Caco-2 (cell line): ENCODE measurements around the gene PMEPA1. TPM values are rescaled to one million over a fixed set of nuclear protein-coding genes. Genes with fewer than 3 reads are reported as not detected.

Experiments
- BruUV-seq: library from RNA; stranded (reverse); fragments of 400-500 nt; replicated peaks from 2 replicates; lab custom pipeline; 2021; lab: Mats Ljungman, UMichigan
- CTCF ChIA-PET: fragments of 300-600 bp; sonication (Branson Sonifier 250); formaldehyde crosslinking; loops from one replicate; lab custom pipeline; 2022; ENCODE audit warnings: antibody characterized with exemption; lab: Charles Lee
- POLR2A ChIA-PET: fragments of 300-600 bp; sonication (Branson Sonifier 250); formaldehyde crosslinking; loops from one replicate; lab custom pipeline; 2022; ENCODE audit warnings: antibody characterized with exemption; lab: Charles Lee
- DNase-seq, 2 experiments: peaks; one replicate each; pipeline versions ENCODE4 v3.0.0 to v3.0.0-alpha.2; 2020 to 2022
- H3K27me3 ChIP-seq: replicated peaks from 2 replicates; pipeline ENCODE4 v1.6.0; 2011; ENCODE audit warnings: low read length; ENCODE audit not compliant: control insufficient read depth, insufficient read depth
- H3K36me3 ChIP-seq: 2 replicates; pipeline ENCODE4 v1.5.1; 2011; ENCODE audit warnings: low read length; ENCODE audit not compliant: control insufficient read depth, insufficient read depth
- H3K4me1 ChIP-seq: fragments of 250-450 bp; sonication (Bioruptor Pico); 2 replicates; pipeline ENCODE4 v1.5.1; 2020; ENCODE audit warnings: mild to moderate bottlenecking
- H3K4me3 ChIP-seq: 2 replicates; pipeline ENCODE4 v1.5.1; 2011; ENCODE audit warnings: low read depth, mild to moderate bottlenecking, control low read depth, low read length
- H3K9me3 ChIP-seq: fragments of 250-450 bp; sonication (Bioruptor Pico); 2 replicates; pipeline ENCODE4 v1.5.1; 2020; ENCODE audit warnings: mild to moderate bottlenecking, moderate library complexity
- H3K27ac Mint-ChIP-seq: one replicate; pipeline ENCODE4 v1.8.0; 2022; ENCODE audit warnings: mixed read lengths; ENCODE audit not compliant: unreplicated experiment
- H3K27me3 Mint-ChIP-seq: one replicate; pipeline ENCODE4 v1.8.0; 2022; ENCODE audit warnings: mixed read lengths; ENCODE audit not compliant: insufficient read depth, unreplicated experiment
- H3K36me3 Mint-ChIP-seq: one replicate; pipeline ENCODE4 v1.8.0; 2022; ENCODE audit warnings: mild to moderate bottlenecking, mixed read lengths; ENCODE audit not compliant: insufficient read depth, unreplicated experiment
- H3K4me1 Mint-ChIP-seq: one replicate; pipeline ENCODE4 v1.8.0; 2022; ENCODE audit warnings: low read depth, mixed read lengths; ENCODE audit not compliant: unreplicated experiment
- H3K4me3 Mint-ChIP-seq: one replicate; pipeline ENCODE4 v1.8.0; 2022; ENCODE audit warnings: mild to moderate bottlenecking, moderate library complexity, mixed read lengths; ENCODE audit not compliant: unreplicated experiment
- H3K9me3 Mint-ChIP-seq: one replicate; pipeline ENCODE4 v1.8.0; 2022; ENCODE audit warnings: mixed read lengths; ENCODE audit not compliant: unreplicated experiment
- intact Hi-C: fragments of 100-400 bp; cut with micrococcal nuclease; formaldehyde crosslinking; loops from one replicate; pipeline ENCODE4 v1.10.0; 2022; ENCODE audit not compliant: unreplicated experiment
- total RNA-seq: library from RNA; stranded (reverse); gene quantifications from 2 replicates; pipeline ENCODE4 v1.2.3, GENCODE V29; 2022
- TF ChIP-seq, protein P1 (sequence below), 2 experiments: fragments of 200-600 bp in 1 of 2; IDR thresholded peaks; 1 replicate in 1 of 2; 2 replicates in 1 of 2; pipeline versions ENCODE4 v1.5.1 to v1.8.0; 2011 to 2022; ENCODE audit warnings: antibody characterized with exemption in 1 of 2, control low read depth in 1 of 2, inconsistent platforms in 1 of 2, low read depth in 1 of 2, low read length in 1 of 2, mild to moderate bottlenecking in 1 of 2, moderate library complexity in 1 of 2; ENCODE audit not compliant: insufficient read depth in 1 of 2, severe bottlenecking in 1 of 2, unreplicated experiment in 1 of 2

PMEPA1 gene
- total RNA-seq, 1 experiment from 2014 or later, result 3.3 TPM

DNA sequence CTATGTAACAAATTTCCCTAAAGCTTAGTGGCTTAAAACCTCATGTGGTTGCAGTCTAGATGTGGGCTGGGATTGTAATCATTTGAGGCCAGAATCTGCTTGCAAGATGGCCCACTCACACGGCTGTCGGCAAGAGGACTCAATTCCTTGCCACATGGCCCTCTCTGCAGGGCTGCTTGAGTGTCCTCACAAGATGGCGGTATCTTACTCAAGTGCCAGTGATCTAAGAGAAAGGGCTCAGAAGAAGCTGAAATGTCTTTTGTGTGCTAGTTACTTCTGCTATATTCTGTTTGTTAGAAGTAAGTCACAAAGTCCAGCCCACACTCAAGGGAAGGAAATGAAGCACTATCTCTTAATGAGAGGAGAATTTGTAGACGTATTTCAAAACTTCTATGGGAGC is 47.1 kb upstream of the PMEPA1 start:
- CTCF ChIA-PET, result no interaction called here
- TF ChIP-seq, protein P1, sequence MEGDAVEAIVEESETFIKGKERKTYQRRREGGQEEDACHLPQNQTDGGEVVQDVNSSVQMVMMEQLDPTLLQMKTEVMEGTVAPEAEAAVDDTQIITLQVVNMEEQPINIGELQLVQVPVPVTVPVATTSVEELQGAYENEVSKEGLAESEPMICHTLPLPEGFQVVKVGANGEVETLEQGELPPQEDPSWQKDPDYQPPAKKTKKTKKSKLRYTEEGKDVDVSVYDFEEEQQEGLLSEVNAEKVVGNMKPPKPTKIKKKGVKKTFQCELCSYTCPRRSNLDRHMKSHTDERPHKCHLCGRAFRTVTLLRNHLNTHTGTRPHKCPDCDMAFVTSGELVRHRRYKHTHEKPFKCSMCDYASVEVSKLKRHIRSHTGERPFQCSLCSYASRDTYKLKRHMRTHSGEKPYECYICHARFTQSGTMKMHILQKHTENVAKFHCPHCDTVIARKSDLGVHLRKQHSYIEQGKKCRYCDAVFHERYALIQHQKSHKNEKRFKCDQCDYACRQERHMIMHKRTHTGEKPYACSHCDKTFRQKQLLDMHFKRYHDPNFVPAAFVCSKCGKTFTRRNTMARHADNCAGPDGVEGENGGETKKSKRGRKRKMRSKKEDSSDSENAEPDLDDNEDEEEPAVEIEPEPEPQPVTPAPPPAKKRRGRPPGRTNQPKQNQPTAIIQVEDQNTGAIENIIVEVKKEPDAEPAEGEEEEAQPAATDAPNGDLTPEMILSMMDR (IDR thresholded peaks at IDR 0.05; ENCODE audit: insufficient read depth in 1 of 2, low read depth in 1 of 2, low read length in 1 of 2, severe bottlenecking in 1 of 2, unreplicated experiment in 1 of 2), result no peak

DNA sequence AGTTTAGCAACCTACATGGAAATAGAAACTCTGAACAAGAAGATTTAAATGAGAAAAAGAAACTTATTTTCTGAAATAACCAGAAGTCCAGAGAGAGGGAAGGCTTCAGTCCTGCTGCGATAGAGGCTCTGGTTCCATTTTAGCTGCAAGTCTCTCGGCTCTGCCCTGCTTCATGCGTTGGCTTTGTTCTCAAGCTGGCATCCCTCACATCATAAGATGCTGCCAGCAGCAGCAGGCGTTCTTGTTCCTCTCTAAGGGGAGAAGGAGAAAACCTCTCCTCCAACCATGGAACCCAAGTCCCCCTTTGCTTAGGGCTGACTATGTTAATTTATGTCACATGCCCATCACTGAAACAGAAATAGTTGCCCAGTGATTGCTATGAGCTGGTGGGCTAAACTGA is 46.4 kb upstream of the PMEPA1 start:
- H3K9me3 Mint-ChIP-seq, result peaks cover 6% of the 10 kb centered on the region
- no peaks in the 10 kb centered on the region for H3K4me1 ChIP-seq
- peaks cover 14% of the 10 kb centered on the region for H3K9me3 ChIP-seq
- intact Hi-C loops, result no loop called here
- ChIA-PET CTCF (no interaction called here), POLR2A (no interaction called here)
- TF ChIP-seq, protein P1 (IDR thresholded peaks at IDR 0.05; ENCODE audit: insufficient read depth in 1 of 2, low read depth in 1 of 2, low read length in 1 of 2, severe bottlenecking in 1 of 2, unreplicated experiment in 1 of 2), result no peak
- no peaks in the 10 kb centered on the region for H3K4me1 Mint-ChIP-seq
- peaks cover 2% of the 10 kb centered on the region for H3K27me3 ChIP-seq
- H3K4me3 ChIP-seq, result no peak overlapping the region
- H3K4me3 Mint-ChIP-seq, result no peak overlapping the region
- H3K36me3 Mint-ChIP-seq, result no peaks in the 10 kb centered on the region
- BruUV-seq, result no TSS peak
- peaks cover 17% of the 10 kb centered on the region for H3K27me3 Mint-ChIP-seq
- no peaks in the 10 kb centered on the region for H3K36me3 ChIP-seq
- DNase-seq, result peak in 1 of 2 experiments; percentile 10
- H3K27ac Mint-ChIP-seq, result no peak overlapping the region

More for the DNA sequence above, 47.1 kb upstream of the PMEPA1 start:
- H3K4me3 Mint-ChIP-seq, result no peak overlapping the region
- H3K27ac Mint-ChIP-seq, result no peak overlapping the region
- Histone ChIP-seq H3K4me3 (no peak overlapping the region), H3K4me1 (no peaks in the 10 kb centered on the region), H3K9me3 (peaks cover 8% of the 10 kb centered on the region; the same call in 1 of the 2 replicates), H3K36me3 (no peaks in the 10 kb centered on the region), H3K27me3 (peaks cover 2% of the 10 kb centered on the region)
- POLR2A ChIA-PET, result no interaction called here
- H3K4me1 Mint-ChIP-seq, result no peaks in the 10 kb centered on the region
- peak in 1 of 2 experiments; percentile 12 for DNase-seq
- peaks cover 20% of the 10 kb centered on the region for H3K27me3 Mint-ChIP-seq
- no peaks in the 10 kb centered on the region for H3K36me3 Mint-ChIP-seq
- BruUV-seq, result no TSS peak
- peaks cover 6% of the 10 kb centered on the region for H3K9me3 Mint-ChIP-seq
- intact Hi-C loops, result no loop called here

DNA sequence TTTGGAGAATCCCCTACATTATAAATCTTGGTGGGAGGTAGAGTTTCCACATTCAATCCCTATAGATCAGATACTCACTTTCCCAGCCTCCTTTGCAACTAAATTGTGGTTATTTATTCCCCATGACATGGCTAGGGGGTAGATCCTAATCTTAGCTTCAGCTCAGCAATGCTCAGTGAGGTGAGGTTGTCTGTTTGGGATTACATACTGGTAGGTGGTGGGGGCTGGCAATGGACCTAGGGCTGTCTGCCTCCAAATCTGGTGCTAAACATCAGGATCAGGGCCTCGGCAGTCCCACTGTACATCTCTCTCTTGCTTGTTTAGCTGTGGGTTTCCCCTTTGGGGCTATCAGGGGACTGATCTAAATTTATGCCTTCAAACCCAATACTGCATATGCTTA is 45.8 kb upstream of the PMEPA1 start:
- ChIA-PET POLR2A (no interaction called here), CTCF (no interaction called here)
- H3K27me3 Mint-ChIP-seq, result peaks cover 17% of the 10 kb centered on the region
- peaks cover 6% of the 10 kb centered on the region for H3K9me3 Mint-ChIP-seq
- intact Hi-C loops, result no loop called here
- TF ChIP-seq, protein P1 (IDR thresholded peaks at IDR 0.05; ENCODE audit: insufficient read depth in 1 of 2, low read depth in 1 of 2, low read length in 1 of 2, severe bottlenecking in 1 of 2, unreplicated experiment in 1 of 2), result no peak
- no peaks in the 10 kb centered on the region for H3K36me3 ChIP-seq
- peak in 1 of 2 experiments; percentile 21 for DNase-seq
- BruUV-seq, result no TSS peak
- H3K4me1 Mint-ChIP-seq, result no peaks in the 10 kb centered on the region
- no peak overlapping the region for H3K4me3 Mint-ChIP-seq
- H3K9me3 ChIP-seq, result peaks cover 16% of the 10 kb centered on the region
- H3K4me1 ChIP-seq, result no peaks in the 10 kb centered on the region
- peaks cover 2% of the 10 kb centered on the region for H3K27me3 ChIP-seq
- no peak overlapping the region for H3K27ac Mint-ChIP-seq
- H3K36me3 Mint-ChIP-seq, result no peaks in the 10 kb centered on the region
- no peak overlapping the region for H3K4me3 ChIP-seq
